GM13977 (cell line): Measurements from ENCODE around the gene TRPM2.

Experiments used
- DNase-seq: peaks from one replicate; pipeline ENCODE4 v3.0.0; 2012; ENCODE audit warnings: low spot score
- CTCF ChIP-seq: IDR thresholded peaks from 2 replicates; pipeline ENCODE4 v1.5.1; 2012; ENCODE audit warnings: mild to moderate bottlenecking, control low read depth; ENCODE audit not compliant: insufficient read depth; ENCODE audit errors: extremely low read depth, missing control alignments
- in situ Hi-C: fragments of 300-500 bp; cut with MboI; formaldehyde crosslinking; loops from one replicate; pipeline ENCODE4 v1.12.0; 2022; ENCODE audit warnings: low sequenced_read_pairs, low pct_unique_long_range_greater_than_20kb, mixed read lengths, inconsistent platforms; ENCODE audit not compliant: unreplicated experiment

Gene TRPM2

GRCh38 chr21:44316277-44316900, 37.0 kb upstream of the TRPM2 start:
- TF ChIP-seq CTCF: no peak
- in situ Hi-C loops: no loop called here
- DNase-seq: no peak

GRCh38 chr21:44317241-44317782, 36.1 kb upstream of the TRPM2 start:
- TF ChIP-seq CTCF: no peak
- DNase-seq: no peak
- in situ Hi-C loops: no loop called here

- no peak for TF ChIP-seq CTCF
- DNase-seq: no peak
- in situ Hi-C loops: no loop called here
Measured at GRCh38 chr21:44317871-44318270, 35.5 kb upstream of the TRPM2 start.

GRCh38 chr21:44318489-44319285, 34.7 kb upstream of the TRPM2 start:
- TF ChIP-seq CTCF: no peak
- in situ Hi-C loops: no loop called here
- DNase-seq: no peak

GRCh38 chr21:44319407-44320065, 33.9 kb upstream of the TRPM2 start:
- no peak for DNase-seq
- no peak for TF ChIP-seq CTCF
- in situ Hi-C loops: no loop called here

GRCh38 chr21:44320847-44321246, 32.6 kb upstream of the TRPM2 start:
- TF ChIP-seq CTCF: no peak
- no peak for DNase-seq
- in situ Hi-C loops: no loop called here
